ENCODE data around the gene MEG3.
"Not testable (repeated sequence)": the region's sequence is repeated elsewhere in the genome, so short reads cannot be mapped to it uniquely, and the experiment has no call there.

Gene MEG3

DNA sequence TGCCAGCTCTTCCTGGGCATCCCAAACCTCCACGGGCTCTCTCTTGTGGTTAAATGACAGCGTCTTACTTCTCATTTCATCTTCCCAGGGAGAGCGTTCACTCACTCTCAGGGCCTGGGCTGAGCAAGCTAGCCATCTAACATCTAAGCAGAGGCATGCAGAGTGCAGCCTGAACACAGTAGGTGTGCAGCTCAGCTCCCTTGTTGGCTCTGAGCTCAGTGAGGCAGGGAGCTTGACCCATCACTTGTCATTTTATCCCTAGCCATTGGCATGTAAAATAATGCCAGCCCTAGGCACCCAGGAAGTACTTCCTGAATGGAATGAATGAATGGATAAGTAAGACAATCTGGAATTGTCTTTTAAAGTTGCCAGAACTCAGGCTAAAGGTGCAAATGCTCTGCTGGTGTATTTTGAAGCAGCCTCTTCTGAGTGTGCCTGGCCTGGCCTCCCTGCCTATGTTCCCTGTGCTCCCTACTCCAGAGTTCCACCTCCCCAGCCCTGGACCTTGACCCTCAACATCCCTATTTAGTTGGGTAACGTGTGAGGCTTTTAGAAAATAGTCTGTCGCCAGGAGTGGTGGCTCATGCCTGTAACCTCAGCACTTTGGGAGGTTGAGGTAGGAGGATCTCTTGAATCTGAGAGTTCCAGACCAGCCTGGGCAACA, 9.5 kb upstream of the MEG3 start:
- DNase-seq, result no peak

DNA sequence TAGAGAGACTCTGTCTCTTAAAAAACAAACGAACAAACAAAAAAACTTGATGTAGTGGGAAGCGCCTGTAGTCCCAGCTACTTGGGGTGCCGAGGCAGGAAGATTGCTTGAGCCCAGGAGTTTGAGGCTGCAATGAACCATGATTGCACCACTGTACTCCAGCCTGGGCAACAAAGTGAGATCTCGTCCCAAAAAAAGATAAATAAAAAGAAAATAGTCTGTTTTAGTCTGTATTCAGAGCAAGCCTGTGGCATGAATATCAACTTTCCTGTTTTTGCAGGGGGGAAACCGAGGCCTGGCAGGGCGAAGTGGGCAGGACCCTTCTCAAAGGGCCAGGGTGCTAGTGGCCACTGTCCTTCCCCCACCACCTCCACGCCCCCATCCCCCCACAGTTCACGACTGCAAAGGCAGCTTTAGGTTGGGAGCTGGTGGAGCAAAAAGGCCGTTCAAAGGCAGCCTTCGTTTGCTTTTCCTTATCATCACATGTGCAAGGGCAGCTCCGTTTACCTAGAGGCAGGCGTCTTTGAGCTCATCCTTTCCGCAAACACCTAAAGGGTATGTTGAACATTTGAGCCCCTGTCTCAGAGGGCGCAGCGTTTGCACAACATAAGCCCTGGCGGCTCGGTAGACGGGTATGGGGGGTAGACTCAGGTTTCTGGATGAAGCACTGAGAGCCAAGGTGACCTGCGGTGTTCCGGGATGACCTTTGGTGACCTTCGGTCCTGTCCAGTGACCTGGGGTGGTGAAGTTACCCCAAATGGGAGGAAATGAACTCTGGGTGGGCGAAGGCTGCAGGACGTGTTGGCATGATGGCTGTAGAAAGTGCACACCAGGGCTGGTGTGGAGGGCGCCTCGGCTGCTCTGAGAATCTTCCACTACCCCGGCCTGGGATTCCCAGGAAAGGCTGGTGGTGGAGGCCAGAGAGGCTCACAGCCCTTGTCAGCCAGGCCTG, 8.7 kb upstream of the MEG3 start:
- no peak for DNase-seq

DNA sequence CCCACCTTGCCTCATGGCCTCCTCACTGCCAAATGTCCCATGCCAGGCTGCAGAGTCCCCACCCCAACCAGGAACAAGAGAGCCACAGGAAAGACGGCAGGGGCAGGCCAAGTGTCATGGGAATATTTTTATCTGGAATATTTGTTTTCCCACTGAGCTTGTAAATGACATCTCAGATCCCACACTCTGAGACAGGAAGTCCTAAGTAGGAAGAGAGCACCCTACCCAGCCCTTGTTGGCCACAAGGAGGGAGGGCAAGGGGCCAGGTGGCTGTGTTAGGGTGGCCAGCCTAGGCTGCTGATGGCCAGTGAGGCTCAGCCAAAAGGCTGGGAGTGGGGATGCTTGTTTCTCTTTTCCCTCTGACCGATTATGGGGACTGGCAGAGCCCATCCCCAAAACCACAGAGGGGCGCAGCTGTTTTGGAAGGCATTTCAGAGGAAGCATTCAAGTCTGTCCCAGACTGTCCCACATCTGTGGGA, 7.7 kb upstream of the MEG3 start:
- DNase-seq, result no peak

DNA sequence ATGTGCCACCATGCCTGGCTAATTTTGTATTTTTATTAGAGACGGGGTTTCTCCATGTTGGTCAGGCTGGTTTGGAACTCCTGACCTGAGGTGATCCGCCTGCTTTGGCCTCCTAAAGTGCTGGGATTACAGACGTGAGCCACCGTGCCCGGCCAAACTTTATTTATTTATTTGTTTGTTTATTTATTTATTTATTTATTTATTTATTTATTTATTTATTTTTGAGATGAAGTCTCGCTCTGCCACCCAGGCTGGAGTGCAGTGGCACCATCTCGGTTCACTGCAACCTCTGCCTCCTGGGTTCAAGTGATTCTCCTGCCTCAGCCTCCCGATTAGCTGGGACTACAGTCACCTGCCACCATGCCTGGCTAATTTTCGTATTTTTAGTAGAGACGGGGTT, 7.0 kb upstream of the MEG3 start:
- DNase-seq, result not testable (repeated sequence)

DNA sequence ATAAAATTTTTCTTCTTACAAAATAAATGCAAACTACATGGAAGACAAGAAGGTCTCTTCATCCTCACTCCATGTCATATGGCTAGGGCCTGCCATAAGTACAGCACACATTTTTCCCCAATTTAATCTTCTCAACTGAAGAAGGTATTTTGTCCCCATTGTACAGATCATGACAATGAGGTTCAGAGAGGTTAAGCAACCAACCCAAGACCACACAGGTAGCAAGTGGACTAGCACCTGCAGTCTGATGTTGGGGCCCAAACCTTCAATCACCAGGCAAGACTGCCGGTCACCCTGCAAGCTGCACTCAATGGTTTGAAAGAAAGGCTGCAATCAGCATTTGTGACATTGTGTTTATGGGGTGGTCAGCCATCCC, 6.5 kb upstream of the MEG3 start:
- no peak for DNase-seq

DNA sequence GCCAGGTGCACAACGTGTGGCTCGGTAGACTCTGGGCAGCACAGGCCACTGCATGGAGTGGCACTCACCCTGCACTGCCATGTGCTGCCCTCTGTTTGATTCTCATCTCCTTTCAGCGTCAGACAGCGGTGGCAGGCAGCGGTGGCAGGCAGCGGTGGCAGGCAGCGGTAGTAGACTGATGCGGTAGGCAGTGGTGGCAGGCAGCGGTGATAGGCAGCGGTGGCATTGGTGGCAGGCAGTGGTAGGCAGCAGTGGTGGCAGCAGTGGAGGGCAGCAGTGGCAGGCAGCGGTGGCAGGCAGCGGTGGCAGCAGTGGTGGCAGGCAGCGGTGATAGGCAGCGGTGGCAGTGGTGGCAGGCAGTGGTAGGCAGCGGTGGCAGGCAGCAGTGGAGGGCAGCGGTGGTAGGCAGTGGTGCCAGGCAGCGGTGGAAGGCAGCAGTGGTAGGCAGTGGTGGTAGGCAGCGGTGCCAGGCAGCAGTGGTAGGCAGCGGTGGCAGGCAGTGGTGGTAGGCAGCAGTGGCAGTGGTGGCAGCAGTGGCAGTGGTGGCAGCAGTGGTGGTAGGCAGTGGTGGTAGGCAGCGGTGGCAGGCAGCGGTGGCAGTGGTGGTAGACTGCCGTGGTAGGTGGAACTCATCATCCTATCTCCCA, 6.0 kb upstream of the MEG3 start:
- DNase-seq, result no peak

DNA sequence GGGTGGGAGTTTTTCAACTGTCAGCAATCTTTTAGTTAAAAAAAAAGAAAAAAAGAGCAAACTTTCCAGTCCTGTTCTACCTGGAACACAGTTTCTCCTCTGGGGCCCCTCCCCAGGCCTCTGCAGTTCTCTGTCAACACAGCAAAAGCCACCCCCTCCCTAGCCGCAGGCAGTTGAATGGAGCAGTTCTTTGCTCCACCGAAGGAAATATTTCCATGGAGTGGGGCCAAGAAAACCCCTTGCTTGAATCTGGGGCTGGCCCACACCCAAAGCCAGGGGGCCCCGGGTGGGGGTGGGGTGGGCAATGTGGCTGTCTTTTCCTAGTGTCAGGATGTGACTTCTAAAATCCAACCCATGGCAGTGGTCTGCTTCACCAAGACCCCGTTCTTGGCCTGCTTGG, 5.0 kb upstream of the MEG3 start:
- no peak for DNase-seq

DNA sequence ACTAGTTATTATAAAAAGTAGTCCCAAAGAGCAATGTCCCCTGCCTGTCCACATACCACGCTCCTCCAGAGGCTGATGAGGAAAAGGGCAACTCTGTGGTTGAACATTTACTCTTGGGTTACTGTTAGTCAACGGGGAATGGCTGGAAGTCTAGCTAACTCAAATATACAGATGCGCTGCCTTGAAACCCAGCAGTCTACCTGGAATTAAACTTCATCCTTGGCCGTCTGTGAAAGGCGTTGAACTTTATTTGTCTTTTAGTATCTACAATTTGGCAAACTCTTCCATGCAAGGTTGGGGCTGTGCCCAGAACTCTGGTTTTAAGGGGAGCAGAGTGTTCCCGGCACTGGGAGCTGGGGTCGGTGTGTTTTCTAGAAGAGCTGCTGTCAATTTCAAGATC, 3.9 kb upstream of the MEG3 start:
- DNase-seq, result no peak

DNA sequence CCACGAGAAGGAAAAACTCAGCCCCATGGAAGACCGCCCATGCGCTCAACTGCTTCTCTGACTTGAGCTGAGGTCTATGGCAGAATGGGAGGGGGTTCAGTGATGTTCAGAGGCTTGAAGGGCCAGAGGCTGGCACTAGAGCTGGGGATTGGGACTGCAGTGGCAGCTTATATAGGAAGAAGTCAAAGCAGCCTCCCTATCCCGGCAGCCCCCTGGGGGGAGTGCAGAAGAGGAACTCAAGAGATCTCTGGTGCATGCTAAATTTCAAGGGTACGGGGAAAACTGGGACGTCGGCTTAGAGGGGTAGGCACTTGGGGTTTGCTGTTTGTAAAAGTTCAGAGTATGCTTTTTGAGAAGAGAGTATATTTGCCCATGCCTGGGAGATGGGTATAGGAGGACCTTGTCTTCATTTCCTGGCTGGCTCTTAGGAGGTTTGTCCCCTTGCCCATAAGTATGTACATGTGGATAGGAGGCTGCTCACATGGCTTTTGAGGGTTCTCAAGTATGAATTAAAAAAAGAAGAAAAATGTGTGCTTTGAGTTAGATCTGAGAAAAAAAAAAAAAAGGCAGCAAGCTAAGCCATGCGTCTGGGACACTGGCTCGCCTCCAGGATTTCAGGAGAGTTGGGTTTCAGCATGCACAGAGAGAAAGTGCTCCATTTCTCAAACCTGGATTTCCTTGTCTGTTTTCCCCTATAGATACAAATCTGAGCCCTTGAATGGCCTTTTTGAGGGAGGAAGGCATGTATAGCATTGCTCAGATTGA, 3.2 kb upstream of the MEG3 start:
- DNase-seq, result peak; percentile 85

DNA sequence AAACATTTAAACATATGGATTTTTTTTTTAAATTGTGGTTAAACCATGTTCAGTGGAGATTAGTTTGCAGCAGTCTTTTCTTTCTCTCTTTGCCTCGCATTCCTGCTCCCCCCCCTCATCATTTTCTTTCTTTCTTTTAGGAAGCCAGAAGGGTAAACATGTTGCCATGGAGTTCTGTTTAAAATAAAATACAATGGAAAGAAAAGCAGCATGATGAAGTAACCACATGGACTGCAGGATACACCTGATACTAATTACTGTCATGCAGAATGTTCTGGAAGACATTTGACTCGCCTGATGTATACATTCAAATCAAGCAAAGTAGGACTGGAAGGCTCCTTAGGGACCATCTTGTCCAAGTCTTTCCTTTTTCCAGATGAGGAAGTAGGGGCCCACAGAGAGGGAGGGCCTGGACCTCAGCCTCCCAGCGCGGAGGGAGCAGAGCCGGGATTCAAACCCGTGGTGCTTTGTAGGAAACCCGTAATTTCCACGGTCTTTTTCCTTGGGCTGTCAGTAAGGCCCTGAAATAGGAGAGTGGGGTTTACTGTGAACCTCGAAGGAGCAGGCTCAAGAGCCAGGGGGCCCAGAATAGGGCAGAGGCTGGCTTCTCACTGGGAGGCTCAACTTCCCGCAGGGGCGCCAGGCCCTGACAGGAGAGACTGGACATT, 2.4 kb upstream of the MEG3 start:
- peak; percentile 48 for DNase-seq

DNA sequence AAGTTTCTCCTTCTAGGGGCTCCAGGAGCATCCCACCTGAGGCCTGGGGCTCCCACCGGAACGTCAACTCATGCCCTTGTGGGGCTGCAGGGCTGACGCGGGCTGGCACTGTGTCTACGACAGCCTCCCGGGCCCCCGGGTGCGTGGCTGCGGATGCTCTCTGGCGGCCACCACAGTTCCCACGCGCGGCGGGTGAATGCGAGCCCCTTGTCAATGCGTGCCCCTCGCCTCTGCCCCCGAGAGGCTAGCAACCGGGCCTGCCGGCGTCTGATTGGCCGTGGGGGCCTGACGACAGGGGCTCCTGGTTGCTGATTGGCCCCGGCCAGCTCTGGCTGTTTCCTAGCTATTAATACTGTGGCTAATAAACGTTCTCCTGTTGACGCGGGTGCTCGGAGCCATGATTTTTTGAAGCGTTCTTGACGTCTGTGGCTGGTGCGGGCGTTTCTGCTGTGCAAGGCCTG, 1.8 kb upstream of the MEG3 start:
- DNase-seq, result no peak

DNA sequence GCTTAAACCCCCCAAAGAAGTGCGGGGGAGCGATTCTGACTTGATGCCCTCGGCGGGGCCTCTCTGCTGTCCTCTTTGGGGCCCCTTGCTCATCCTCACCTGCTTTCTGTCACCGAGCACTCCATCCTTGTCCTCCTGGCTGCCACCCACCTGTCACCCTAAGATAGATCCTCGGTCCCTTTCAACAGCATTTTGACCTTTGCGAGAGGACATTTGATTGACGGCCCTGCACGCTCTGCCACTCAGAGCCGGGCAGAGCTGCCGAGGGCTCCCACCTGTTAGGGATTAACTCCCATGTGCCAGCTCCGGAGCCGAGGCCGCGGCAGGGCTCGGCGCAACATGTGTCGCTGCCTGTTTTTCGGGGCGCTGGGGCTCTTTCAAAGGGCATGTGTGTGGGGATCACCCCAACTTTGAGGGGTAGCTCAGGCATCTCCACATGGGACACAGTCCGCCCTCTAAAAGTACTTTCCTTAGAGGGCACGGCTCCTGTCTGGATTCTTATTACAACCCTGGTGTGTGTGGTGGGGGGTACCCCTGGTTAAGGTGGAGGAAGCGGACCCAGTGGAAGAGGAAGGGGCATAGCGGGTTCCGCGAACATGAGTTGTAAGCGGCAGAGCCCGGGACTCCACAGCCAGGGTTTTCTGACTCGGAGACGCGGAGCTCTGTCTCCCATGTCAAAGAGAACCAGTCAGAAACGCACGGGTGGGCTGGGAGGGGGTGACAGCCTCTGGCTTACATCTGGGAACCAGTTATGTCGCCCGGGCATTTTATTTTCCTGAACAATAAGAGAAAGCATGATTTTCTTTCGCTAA, 811 bp upstream of the MEG3 start:
- no peak for DNase-seq

DNA sequence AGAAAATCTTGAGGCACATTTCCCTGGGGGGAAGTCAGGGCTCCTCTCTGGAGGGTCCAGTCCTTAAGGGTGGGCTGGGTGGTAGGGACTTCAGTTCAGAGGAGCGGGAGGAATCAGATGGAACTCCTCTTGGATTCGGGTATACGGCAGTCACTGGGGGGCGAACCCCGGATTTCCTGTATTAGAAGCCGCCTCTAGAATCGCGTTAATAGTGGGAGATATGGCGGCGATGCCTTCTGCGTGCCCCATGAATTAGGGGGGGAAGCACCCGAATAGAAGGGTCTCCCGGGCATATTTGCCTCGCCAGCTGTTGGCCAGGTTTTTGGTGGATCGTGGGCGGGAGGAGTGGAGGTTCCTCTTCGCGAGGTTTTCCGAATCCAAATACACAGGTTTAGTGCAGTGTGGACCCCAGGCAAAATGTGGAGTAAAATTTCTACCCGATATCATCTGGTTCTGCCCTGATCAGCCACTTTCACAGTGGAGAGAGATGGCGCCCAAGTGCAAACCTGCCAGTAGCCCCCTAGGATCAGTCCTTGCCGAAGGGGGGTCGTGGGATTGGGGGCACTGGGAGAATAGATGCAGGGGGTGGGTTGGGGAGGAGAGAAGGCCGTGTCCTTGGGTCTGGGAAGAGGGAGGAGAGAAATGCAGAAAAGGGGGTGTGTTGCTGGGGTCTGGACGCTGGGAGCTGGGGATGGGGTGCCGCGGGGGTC, 628 bp downstream of the MEG3 start:
- DNase-seq, result no peak

DNA sequence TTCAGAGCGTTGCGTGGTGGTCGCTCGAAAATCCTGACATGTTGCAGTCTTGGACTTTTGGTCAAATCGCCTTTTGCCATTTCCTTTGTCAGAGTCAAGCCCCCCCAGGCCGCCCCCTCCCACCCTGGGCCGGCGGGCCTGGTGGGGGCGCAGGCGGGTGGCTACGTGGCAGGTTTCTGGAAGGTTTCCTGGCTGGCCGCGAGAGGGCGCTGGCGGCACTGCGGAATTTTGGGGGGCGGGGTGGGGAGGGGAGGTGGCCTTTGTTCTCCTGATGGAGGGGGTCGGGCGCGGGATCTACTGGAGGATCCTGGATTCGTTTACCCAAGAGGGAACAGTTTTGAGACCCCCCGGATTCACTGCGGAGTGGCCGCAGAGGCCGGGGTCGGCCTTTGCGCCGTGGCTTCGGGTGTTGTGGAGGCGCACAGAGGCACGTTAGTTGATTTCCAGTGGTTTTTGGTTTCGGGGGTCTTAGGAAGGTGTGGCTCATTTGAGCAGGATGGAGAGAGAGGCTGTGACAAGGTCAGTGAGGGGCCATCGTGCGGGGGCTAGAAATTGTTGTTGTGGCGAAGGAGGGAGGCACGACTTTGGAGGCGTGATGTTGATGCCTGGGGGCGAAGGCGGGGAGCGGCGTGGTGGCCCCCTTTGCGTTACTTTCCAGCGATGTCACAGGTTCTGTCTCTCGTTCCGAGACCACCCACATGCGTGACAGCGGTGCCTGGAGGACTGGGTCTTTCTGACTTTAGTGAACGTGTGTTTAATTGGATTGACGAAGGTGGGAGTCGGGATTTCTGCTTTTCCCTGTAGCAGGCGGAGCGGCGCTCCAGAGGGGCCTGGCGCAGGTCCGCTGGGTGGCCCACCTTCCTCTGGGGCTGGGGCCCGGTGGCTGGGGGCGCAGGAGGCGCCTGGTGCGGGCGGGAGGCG, 1.4 kb downstream of the MEG3 start:
- DNase-seq, result no peak

DNA sequence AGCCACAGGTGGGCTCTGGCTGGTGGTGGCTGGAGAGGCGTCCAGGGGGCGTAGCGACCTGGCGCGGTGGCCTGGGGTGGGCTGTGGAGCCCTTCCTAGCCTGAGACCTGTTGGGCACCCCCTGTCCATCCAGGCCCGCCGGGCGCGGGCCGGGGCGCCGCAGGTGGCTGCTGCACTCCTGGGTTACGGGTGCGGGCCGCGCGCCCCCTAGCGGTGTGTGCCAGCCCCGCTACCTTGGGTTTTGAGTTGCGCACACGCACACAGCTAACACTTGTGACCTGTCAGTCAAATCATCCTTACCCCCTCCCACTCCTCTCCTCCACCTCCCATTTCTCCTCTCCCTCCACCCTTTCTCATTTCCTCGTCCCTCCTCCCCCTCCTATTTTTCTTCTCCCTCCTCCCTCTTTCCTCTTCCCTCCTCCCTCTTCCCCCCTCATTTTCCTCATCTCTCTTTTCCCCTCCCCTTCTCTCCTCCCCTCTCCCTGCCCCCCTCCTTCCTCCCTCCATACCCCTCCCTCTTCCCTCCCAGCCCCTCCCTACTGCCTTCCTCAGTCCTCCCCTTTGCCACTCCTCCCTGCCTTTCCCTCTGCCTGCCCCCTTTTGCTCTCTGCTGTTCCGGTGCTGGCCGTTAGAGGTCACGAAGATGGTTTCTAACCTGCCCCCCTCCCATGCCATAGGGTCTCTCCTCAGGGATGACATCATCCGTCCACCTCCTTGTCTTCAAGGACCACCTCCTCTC, 2.3 kb downstream of the MEG3 start:
- no peak for DNase-seq

DNA sequence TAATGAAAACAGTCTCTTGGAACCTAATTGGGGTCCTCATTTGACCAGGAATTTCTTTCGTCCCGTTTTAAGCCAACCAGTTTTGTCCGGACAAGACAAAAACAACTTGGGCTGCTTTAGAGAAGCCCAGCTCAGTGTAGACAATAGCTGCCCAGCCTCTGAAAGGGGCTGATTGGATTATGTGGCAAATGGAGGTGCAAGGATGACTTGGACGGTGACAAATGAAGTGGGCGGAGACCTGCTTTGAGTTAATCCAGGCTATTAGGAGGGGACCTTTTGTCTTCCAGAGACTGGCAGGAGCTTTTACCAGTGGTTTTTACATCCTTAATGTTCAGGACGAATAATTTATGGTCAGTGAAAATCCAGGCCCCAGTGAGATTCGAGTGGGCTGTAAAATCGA, 4.8 kb downstream of the MEG3 start:
- no peak for DNase-seq

DNA sequence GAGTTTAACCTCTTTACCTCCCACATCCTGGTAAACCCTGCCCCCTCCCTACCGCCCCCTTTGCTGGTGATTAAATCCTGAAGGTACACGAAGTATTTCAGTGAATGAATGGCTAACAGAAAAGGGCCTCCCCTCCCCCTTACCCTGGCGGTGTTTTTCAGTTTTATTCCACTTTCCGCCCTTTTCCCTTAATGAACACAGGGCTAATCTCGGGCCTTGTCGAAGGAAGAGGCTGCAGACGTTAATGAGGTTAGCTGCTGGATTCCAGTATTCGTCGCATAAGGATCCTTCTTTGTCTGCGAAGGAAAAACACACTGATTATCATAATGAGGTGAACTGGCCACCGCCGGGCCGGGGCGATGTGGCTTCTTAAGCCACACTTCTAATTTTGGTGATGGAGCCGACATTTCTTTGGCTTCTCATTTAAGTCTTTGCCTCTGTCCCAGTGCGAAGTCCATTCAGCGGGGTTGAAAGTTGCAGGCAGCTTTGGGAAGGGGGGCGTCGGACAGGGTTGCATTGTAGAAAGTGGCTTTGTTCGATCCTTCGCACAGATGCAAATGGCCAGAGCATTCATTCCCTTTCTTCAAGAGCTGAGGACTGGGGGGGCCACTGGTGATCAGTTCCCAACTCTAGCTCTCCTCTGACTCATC, 6.5 kb downstream of the MEG3 start:
- DNase-seq, result no peak

DNA sequence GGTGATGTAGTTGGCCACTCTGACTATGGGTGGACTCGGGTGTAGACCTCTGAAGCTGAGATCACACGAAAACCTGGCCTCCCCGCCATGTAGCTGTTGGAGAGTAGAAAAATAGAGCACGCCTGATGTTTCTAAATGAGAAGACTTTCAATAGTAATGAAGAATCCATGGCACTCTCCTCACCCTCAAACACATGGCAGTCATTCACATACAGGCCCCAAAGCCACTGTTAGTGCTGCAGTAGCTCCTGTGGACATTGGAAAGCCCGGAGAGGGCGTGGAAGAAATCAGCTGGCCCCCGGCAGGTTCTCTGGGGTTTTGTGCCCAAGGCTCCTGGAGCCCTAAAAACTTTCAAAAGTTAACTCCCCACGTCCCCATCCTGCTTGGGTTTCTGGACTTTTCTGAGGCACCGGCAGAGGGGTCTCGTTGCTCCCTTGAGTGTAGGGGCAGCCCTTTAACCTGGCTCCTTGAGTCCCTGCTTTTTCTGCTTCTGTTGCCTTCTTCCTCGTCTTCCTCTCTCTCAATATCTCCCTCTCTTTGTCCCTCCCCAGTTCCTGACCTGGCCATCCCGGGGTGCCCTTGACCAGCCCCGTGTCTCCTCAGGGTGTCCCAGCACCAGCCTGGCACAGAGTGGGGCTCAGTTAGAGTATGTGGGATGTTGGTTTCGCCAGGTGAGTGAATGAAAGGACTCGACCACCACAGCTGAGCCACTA, 8.3 kb downstream of the MEG3 start:
- DNase-seq, result no peak

All from NCI-H2171 treated with DMSO at 0.1 percent for 48 hours (cell line).